ENCODE results near the gene POU5F2.

The POU5F2 gene

DNA sequence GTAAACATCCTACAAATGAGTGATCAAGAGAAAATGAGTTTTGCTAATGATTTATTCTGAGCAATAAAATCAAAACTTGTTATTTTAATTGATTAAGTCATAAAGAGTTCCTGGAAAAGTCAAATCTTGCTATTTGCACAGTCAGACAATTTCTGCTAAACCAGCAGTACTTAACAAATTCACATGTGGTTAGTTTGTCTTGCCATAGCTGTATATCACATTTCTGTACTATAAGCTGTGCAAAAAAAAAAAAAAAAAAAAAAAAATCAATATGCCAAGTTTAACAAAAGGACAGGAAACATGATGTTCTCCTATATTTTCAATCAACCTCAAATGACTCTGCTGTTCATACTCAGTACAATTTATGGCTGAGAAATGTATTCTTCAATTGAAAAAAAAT, 24.9 kb downstream of the POU5F2 start:
- DNase-seq (ENCODE audit: low spot score) = no peak

DNA sequence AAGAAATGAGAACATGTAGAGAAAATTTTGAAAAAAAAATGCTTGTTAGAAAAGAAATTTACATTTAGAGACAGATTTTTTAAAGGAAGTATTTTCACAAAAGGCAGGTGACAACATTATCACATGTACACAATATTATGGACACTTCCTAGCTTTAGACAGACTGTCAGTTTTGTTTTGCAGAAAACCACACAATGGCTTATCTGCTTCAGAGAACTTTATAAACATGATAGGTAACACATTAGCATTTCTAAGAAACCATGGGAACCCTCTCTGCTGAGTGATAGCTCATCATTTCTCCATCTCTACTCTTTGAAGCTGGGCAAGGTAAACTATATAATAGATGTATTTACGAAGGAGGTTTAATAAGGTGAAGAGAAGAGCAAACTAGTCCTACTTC, 25.6 kb downstream of the POU5F2 start:
- no peak for DNase-seq (ENCODE audit: low spot score)

DNA sequence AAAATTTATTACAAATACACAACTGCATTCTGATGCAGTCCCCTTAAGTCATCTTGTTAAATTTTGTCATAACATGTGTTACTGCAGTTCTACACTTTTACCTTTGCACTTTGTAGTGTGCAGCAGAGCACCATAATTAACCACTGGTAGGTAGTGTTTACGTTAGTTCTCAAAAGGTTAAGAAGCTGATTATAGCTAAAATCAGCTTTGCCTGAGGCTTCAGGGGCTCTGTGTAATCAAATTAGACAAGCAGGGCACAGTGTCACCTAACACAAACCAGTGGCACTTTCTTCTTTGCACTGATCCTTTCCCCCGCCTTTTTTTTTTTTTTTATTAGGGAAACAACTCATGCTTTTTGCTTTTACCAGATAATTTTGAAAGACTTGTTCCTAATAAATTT, 26.1 kb downstream of the POU5F2 start:
- no peak for DNase-seq (ENCODE audit: low spot score)

GRCh38 chr5:93708442-93708841, 33.0 kb downstream of the POU5F2 start:
- DNase-seq (ENCODE audit: low spot score) = no peak

- DNase-seq (ENCODE audit: low spot score) = no peak
These were observed 35.5 kb downstream of the POU5F2 start for GRCh38 chr5:93705896-93706295.

- DNase-seq (ENCODE audit: low spot score) = no peak
These were observed 36.4 kb downstream of the POU5F2 start for GRCh38 chr5:93704996-93705395.

GRCh38 chr5:93691997-93692396, 49.4 kb downstream of the POU5F2 start:
- no peak for DNase-seq (ENCODE audit: low spot score)
